ENCODE data around the gene CEP72. TPM values are rescaled to one million over a fixed set of nuclear protein-coding genes. Genes with fewer than 3 reads are reported as not detected.

Gene CEP72
- polyA plus RNA-seq, 1 of the 3 experiments (the other 2 are of a cell fraction): 4.4 TPM

- TF ChIP-seq GATA2 (CRISPR knock-in tag; IDR thresholded peaks at IDR 0.05): no peak
- TF ChIP-seq TEAD4 (IDR thresholded peaks at IDR 0.05; ENCODE audit: borderline replicate concordance, insufficient read depth): no peak
- TF ChIP-seq MAX (IDR thresholded peaks at IDR 0.05; ENCODE audit: low read depth): no peak
- no peak for TF ChIP-seq REST (IDR thresholded peaks at IDR 0.05; ENCODE audit: low read depth, low read length)
- no peak for TF ChIP-seq RAD21 (IDR thresholded peaks at IDR 0.05; ENCODE audit: low read length)
- no peak for TF ChIP-seq FOSL2 (IDR thresholded peaks at IDR 0.05; ENCODE audit: borderline replicate concordance, low read depth)
- TF ChIP-seq NRF1 (IDR thresholded peaks at IDR 0.05; ENCODE audit: low read depth, low read length): no peak
Observed at GRCh38 chr5:673161-673830, 61.2 kb downstream of the CEP72 start (continued).

- DNase-seq: no peak
- WGBS (ENCODE audit: low lambda C conversion rate): 93% methylated on average over 11 of the region's 27 CpGs
- H3K4me3 ChIP-seq (ENCODE audit: low read depth in 2 of 2, low read length in 1 of 2): no peak overlapping the region
- no peak overlapping the region for H3K27ac ChIP-seq (ENCODE audit: low read depth in 2 of 2, low read length in 1 of 2)
- no peak overlapping the region for H3K4me2 ChIP-seq
- H3K9me2 ChIP-seq: no peaks in the 10 kb centered on the region
- H3K36me3 ChIP-seq (replicated peaks in 1 of 2; ENCODE audit: control insufficient read depth in 1 of 2, insufficient read depth in 2 of 2, low read length in 1 of 2): no peaks in the 10 kb centered on the region
- H3K9ac ChIP-seq: no peak overlapping the region
- ChIA-PET CTCF (interaction anchor here (2.9 to 7.2 kb wide), 2 partner anchors 219 to 229 kb away, joined by 15 to 88 read pairs; partner anchors contain the start of genes BRD9 and TRIP13), POLR2A (no interaction called here)
- H3K9me3 ChIP-seq: no peaks in the 10 kb centered on the region
- H3F3A ChIP-seq (replicated peaks; ENCODE audit: insufficient read depth): no peaks in the 10 kb centered on the region
- H3K4me1 ChIP-seq (ENCODE audit: control insufficient read depth in 1 of 2, insufficient read depth in 2 of 2, low read depth in 1 of 2, low read length in 1 of 2): peaks cover 12 to 23% of the 10 kb centered on the region in 2 experiments; a peak in 2 of 4 replicates
- H4K20me1 ChIP-seq (ENCODE audit: insufficient read depth): 0 out of 2 replicates have a peak, but pooled peaks cover 3% of the 10 kb centered on the region
- no peak overlapping the region for H2AFZ ChIP-seq (ENCODE audit: low read depth)
- no peaks in the 10 kb centered on the region for H3K27me3 ChIP-seq (ENCODE audit: insufficient read depth)
- no peaks in the 10 kb centered on the region for H3K79me2 ChIP-seq (ENCODE audit: insufficient read depth)
- TF ChIP-seq IRF3 (IDR thresholded peaks at IDR 0.05; ENCODE audit: low read depth, low read length) (no peak), CHD2 (IDR thresholded peaks at IDR 0.05; ENCODE audit: low read length, partially characterized antibody) (no peak), CTCF (IDR thresholded peaks at IDR 0.05) (no peak), MAX (IDR thresholded peaks at IDR 0.05; ENCODE audit: low read depth) (no peak), PBX3 (IDR thresholded peaks at IDR 0.05) (no peak), TEAD4 (IDR thresholded peaks at IDR 0.05; ENCODE audit: borderline replicate concordance, insufficient read depth) (no peak), POLR2AphosphoS5 (IDR thresholded peaks at IDR 0.05; ENCODE audit: low read depth, low read length) (no peak), EP300 (IDR thresholded peaks at IDR 0.05; ENCODE audit: borderline replicate concordance in 1 of 2, low read depth in 1 of 2, low read length in 1 of 2) (no peak), USF2 (IDR thresholded peaks at IDR 0.05; ENCODE audit: borderline replicate concordance, low read depth, low read length) (no peak), GABPA (IDR thresholded peaks at IDR 0.05; ENCODE audit: low read depth) (no peak), NFIC (IDR thresholded peaks at IDR 0.05; ENCODE audit: borderline replicate concordance) (no peak), RAD21 (IDR thresholded peaks at IDR 0.05; ENCODE audit: low read length) (no peak), FOXM1 (IDR thresholded peaks at IDR 0.05; ENCODE audit: low read depth) (no peak), MEF2A (IDR thresholded peaks at IDR 0.05; ENCODE audit: borderline replicate concordance, low read depth) (no peak), GATA2 (CRISPR knock-in tag; IDR thresholded peaks at IDR 0.05) (no peak), JUND (IDR thresholded peaks at IDR 0.05) (no peak), YY1 (IDR thresholded peaks at IDR 0.05; ENCODE audit: low read depth) (no peak)
Observed at GRCh38 chr5:673831-674629, 61.9 kb downstream of the CEP72 start.

Data from SK-N-SH (cell line).